Measurements from ENCODE around the gene HACD2.

- no peak for TF ChIP-seq CTCF (IDR thresholded peaks at IDR 0.05)
- TF ChIP-seq POLR2A (IDR thresholded peaks at IDR 0.05): no peak
These were observed 50.6 kb downstream of the HACD2 start for GRCh38 chr3:123534264-123534663.

All from testis (tissue), 2 donors.